GM18951 (cell line): Measurements from ENCODE around the gene ATXN7.

Experiments
- POLR2A ChIP-seq: IDR thresholded peaks from 4 replicates; pipeline ENCODE4 v1.6.1; 2011; ENCODE audit warnings: mild to moderate bottlenecking; ENCODE audit not compliant: insufficient read length, insufficient read depth; ENCODE audit errors: extremely low read depth
- in situ Hi-C: fragments of 300-500 bp; cut with MboI; formaldehyde crosslinking; loops from one replicate; pipeline ENCODE4 v1.12.0; 2022; ENCODE audit warnings: low sequenced_read_pairs, mixed read lengths, inconsistent platforms; ENCODE audit not compliant: unreplicated experiment

ATXN7 gene

GRCh38 chr3:63972987-63973386, 109.3 kb downstream of the ATXN7 start:
- in situ Hi-C loops, result no loop called here

GRCh38 chr3:63973406-63973805, 109.7 kb downstream of the ATXN7 start:
- in situ Hi-C loops, result no loop called here
- no peak for TF ChIP-seq POLR2A

More at GRCh38 chr3:63972987-63973386, 109.3 kb downstream of the ATXN7 start:
- TF ChIP-seq POLR2A, result no peak

GRCh38 chr3:63974451-63974850, 110.8 kb downstream of the ATXN7 start:
- no peak for TF ChIP-seq POLR2A
- in situ Hi-C loops, result no loop called here

GRCh38 chr3:63975723-63976122, 112.1 kb downstream of the ATXN7 start:
- TF ChIP-seq POLR2A, result no peak
- in situ Hi-C loops, result no loop called here

- TF ChIP-seq POLR2A, result no peak
- in situ Hi-C loops, result no loop called here
Observed at GRCh38 chr3:63976161-63976871, 112.6 kb downstream of the ATXN7 start.

GRCh38 chr3:63976872-63977200, 113.2 kb downstream of the ATXN7 start:
- in situ Hi-C loops, result no loop called here
- no peak for TF ChIP-seq POLR2A

GRCh38 chr3:63977893-63978292, 114.2 kb downstream of the ATXN7 start:
- in situ Hi-C loops, result no loop called here
- TF ChIP-seq POLR2A, result no peak

- no peak for TF ChIP-seq POLR2A
- in situ Hi-C loops, result no loop called here
Observed at GRCh38 chr3:63979093-63979885, 115.6 kb downstream of the ATXN7 start.

GRCh38 chr3:63980019-63980418, 116.4 kb downstream of the ATXN7 start:
- in situ Hi-C loops, result no loop called here
- no peak for TF ChIP-seq POLR2A

GRCh38 chr3:63980830-63981498, 117.3 kb downstream of the ATXN7 start:
- TF ChIP-seq POLR2A, result no peak
- in situ Hi-C loops, result no loop called here

GRCh38 chr3:63981980-63982379, 118.3 kb downstream of the ATXN7 start:
- TF ChIP-seq POLR2A, result no peak
- in situ Hi-C loops, result no loop called here

GRCh38 chr3:63984391-63984790, 120.7 kb downstream of the ATXN7 start:
- in situ Hi-C loops, result no loop called here
- no peak for TF ChIP-seq POLR2A

- no peak for TF ChIP-seq POLR2A
- in situ Hi-C loops, result no loop called here
Observed at GRCh38 chr3:63986146-63986545, 122.5 kb downstream of the ATXN7 start.

- no peak for TF ChIP-seq POLR2A
- in situ Hi-C loops, result no loop called here
Observed at GRCh38 chr3:63986831-63987230, 123.2 kb downstream of the ATXN7 start.

GRCh38 chr3:63988943-63989342, 125.3 kb downstream of the ATXN7 start:
- in situ Hi-C loops, result no loop called here

More at GRCh38 chr3:63988943-63989342, 125.3 kb downstream of the ATXN7 start:
- TF ChIP-seq POLR2A, result no peak
